RPMI8226 (cell line): Measurements from ENCODE around the gene TBCCD1.
"Not testable (repeated sequence)": the region's sequence is repeated elsewhere in the genome, so short reads cannot be mapped to it uniquely, and the experiment has no call there.

Experiments used
- DNase-seq: peaks from one replicate; pipeline ENCODE4 v3.0.0-alpha.2; 2015

Gene TBCCD1

GRCh38 chr3:186594591-186595113 is 27.5 kb upstream of the TBCCD1 start:
- DNase-seq, result no peak

GRCh38 chr3:186593862-186594261 is 26.7 kb upstream of the TBCCD1 start:
- DNase-seq, result no peak

- no peak for DNase-seq
These were observed 25.5 kb upstream of the TBCCD1 start for GRCh38 chr3:186592682-186593081.

GRCh38 chr3:186590580-186591295 is 23.6 kb upstream of the TBCCD1 start:
- no peak for DNase-seq

GRCh38 chr3:186589856-186590579 is 22.9 kb upstream of the TBCCD1 start:
- no peak for DNase-seq

GRCh38 chr3:186589121-186589520 is 22.0 kb upstream of the TBCCD1 start:
- no peak for DNase-seq

GRCh38 chr3:186588632-186589031 is 21.5 kb upstream of the TBCCD1 start:
- no peak for DNase-seq

- no peak for DNase-seq
These were observed 20.0 kb upstream of the TBCCD1 start for GRCh38 chr3:186587183-186587582.

- DNase-seq, result not testable (repeated sequence)
These were observed 19.1 kb upstream of the TBCCD1 start for GRCh38 chr3:186586245-186586644.

GRCh38 chr3:186583831-186584230 is 16.7 kb upstream of the TBCCD1 start:
- DNase-seq, result no peak

- no peak for DNase-seq
These were observed 15.4 kb upstream of the TBCCD1 start for GRCh38 chr3:186582541-186582940.

- no peak for DNase-seq
These were observed 13.6 kb upstream of the TBCCD1 start for GRCh38 chr3:186580785-186581184.

GRCh38 chr3:186577521-186577920 is 10.4 kb upstream of the TBCCD1 start:
- DNase-seq, result no peak

- no peak for DNase-seq
These were observed 4.5 kb upstream of the TBCCD1 start for GRCh38 chr3:186571644-186572013.

GRCh38 chr3:186570941-186571643 is 4.0 kb upstream of the TBCCD1 start:
- DNase-seq, result no peak

- peak; percentile 99 for DNase-seq
These were observed 3.2 kb upstream of the TBCCD1 start, which contains the start of gene DNAJB11 for GRCh38 chr3:186570096-186570940. TSS of gene DNAJB11 (plus strand) at chr3:186570720. CDS start at chr3:186570898, 178 bp downstream.

GRCh38 chr3:186569779-186570095 is 2.6 kb upstream of the TBCCD1 start:
- DNase-seq, result no peak

- not testable (repeated sequence) for DNase-seq
These were observed 2.2 kb upstream of the TBCCD1 start for GRCh38 chr3:186569361-186569760.

GRCh38 chr3:186566772-186567071 is 417 bp downstream of the TBCCD1 start:
- no peak for DNase-seq

- DNase-seq, result no peak
These were observed 2.6 kb downstream of the TBCCD1 start for GRCh38 chr3:186564586-186564985.

GRCh38 chr3:186552408-186553031 is 14.6 kb downstream of the TBCCD1 start:
- no peak for DNase-seq

GRCh38 chr3:186551387-186551786 is 15.8 kb downstream of the TBCCD1 start:
- DNase-seq, result no peak
